ENCODE data around the gene TFAP2B.

TFAP2B gene

GRCh38 chr6:50825375-50826036 lies 6.8 kb downstream of the TFAP2B start:
- DNase-seq: no peak

DNA sequence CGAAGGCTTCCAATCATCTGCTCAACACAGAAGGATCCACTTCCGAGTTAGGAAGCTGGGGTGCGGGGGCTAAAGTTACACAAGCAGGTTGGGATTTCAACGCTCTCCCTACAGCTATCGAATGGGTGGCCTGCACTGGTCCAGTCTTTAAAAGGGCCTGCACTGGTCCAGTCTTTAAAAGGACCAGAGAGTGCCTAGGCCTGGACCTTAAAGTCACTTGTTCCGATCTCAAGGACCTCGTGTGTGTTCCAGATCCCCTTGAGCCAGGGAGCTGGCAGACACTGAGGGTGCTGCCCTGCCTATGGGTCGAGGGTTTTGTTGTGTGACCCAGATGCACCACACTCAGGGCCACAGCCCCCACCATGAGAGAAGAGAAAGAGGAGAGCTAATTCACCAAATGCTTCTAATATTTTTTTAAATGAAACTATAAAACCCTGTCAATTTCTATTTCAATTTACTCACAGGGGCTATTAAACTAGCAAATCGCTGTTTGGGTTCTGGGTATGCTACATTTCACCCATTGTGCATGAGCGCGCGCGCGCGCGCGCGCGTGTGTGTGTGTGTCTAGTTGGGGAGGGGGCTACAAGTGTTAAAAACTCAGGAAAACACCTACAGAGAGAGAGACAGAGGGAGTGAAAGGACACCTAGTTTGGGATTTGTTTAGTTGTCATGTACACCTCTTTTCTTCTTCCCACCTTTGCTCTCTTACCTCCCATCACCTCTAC lies 7.5 kb downstream of the TFAP2B start:
- no peak for DNase-seq

DNA sequence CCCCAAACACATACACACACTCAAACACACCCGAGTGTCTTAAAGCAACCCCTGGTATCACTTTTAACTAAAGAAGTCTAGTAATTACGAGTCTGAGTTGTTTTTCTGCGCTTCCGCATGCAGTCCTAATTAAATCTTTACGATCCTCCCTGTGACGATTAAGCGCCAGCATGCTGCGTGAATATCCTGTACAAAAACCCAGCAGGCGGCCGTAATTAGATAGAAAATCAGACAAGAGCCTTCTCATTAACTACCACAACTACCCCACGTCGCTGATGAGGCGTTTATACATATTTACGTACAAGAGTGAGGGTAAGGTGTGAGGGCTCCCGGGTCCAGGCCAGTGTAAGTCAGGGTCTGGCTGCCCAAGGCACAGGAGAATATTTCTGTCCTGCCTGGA lies 8.1 kb downstream of the TFAP2B start:
- no peak for DNase-seq

DNA sequence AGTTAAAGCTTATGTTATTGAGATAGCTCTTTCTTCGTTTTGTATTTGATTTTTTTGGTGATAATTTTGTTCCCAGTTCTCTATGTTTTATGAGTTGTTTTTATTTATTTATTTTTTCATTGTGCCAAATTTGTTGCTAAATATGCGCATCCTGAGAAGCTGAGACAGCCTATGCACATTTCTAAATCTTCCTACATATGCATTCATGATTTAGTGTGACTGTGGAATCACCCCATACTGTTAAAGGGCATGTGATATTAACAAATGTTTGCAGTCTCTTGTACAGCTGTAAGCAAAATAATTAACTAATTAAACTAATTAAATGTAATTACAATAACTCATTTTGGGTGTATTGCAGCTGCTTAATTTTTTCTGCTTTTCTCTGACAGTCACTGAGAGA lies 10.4 kb downstream of the TFAP2B start:
- DNase-seq: no peak

GRCh38 chr6:50829898-50830444 lies 11.3 kb downstream of the TFAP2B start:
- no peak for DNase-seq

- no peak for DNase-seq
Observed at GRCh38 chr6:50831186-50831585, 12.5 kb downstream of the TFAP2B start.

- no peak for DNase-seq
Observed at GRCh38 chr6:50832912-50833311, 14.2 kb downstream of the TFAP2B start.

DNA sequence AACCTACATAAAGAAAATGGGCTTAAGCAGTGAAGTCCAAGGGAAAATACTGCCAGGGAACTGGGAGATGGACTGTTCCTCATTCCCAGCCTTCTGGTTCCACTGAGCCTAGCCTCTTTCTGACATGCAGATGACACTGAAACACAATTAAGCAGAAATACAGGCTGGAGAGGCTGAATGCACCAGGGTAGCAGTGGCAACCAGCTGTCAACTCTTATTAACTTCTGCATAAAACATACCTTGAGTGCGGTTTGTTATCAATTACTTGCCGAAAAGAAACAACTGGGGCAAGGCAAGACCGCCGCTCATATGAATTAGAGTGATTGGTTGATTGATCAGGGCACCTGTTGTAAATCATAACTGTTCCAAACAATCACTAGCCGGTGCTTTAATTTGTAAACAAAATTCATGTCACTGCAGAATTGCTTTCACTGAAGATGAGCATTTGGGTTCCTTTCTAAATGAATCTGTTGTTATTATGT lies 16.3 kb downstream of the TFAP2B start:
- no peak for DNase-seq

- no peak for DNase-seq
Observed at GRCh38 chr6:50836231-50836630, 17.6 kb downstream of the TFAP2B start.

GRCh38 chr6:50837589-50838445 lies 19.1 kb downstream of the TFAP2B start:
- no peak for DNase-seq

DNA sequence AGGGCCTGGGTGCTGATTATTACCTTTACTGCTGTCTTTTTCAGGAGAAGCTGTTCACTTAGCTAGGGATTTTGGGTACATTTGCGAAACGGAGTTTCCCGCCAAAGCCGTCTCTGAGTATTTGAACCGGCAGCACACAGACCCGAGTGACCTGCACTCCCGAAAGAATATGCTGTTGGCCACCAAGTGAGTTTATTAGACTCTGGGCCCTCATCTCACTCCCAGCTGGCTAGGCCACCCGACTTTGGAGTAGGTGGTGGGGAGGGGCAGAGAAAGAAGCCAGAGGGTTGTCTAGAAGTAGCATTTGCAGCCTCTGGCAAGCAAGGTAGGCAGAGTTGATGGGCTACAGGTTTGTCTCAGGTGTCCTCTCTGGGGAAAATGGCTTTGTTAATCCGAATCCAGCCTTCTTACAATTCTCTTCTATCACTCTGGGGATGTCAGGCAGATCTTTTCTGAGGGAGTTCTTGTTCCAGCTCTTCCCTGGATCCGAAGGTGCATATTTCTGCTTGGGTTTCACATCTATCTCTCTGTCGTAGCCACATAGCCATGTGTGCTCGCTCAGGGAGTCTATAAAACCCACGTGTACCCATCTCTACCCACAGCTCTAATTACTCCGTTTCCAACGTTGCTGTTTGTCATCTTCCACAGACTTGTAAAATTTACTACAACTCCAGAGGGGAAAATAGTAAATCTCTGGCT lies 21.6 kb downstream of the TFAP2B start:
- no peak for DNase-seq

DNA sequence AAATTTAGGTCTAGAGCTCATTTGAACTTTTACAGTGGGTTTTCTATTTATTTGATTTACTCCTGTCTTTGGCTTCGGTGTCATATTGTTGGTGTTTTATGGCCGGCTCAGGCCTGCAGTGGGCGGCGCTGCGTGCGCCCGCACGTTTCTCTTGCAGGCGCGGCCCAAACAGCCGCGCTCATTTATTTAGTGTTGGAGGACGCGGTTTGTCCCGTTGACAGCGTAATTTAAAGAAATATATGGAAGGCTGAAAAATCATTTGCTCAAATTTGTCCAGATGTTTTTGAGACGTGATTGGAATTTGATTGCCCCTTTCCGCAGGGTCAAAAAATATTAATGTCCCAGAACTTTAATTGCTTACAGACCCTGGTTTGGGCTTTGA lies 22.1 kb downstream of the TFAP2B start:
- DNase-seq: no peak

GRCh38 chr6:50842446-50842845 lies 23.8 kb downstream of the TFAP2B start:
- DNase-seq: no peak

- DNase-seq: no peak
Observed at GRCh38 chr6:50842861-50843384, 24.3 kb downstream of the TFAP2B start.

GRCh38 chr6:50843842-50844241 lies 25.2 kb downstream of the TFAP2B start:
- no peak for DNase-seq

DNA sequence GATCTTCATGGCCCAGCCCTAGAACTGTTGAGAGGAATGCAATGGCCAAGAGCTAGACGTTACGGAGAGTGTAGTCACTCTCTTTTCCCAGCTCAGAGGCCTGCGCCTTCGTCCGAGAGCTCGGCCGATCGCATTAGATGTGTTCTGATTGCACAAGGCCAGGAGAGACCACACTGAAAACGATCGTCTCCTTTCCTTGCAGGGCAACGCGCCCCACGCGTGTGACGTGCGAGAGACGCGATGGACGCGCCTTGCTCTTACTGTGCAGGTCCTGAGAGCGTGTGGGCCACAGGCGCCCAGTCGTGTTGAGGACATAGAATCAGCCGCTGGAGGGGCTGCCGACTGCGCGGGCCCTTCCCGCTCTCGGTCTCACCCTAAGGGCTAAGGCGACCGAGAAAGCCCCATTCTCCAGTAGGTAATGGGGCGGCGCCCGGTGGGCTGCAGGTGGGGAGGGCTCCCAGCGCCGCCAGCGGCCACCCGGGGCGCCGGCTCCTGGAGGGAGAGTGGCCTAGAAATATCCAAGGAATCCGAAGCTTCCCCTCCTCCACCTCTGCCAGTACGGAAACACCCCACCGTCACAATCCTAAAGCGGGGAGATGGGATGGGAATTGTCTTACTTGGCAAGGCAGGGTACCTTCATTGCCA lies 26.9 kb downstream of the TFAP2B start:
- no peak for DNase-seq

- no peak for DNase-seq
Observed at GRCh38 chr6:50846144-50846851, 27.6 kb downstream of the TFAP2B start.

GRCh38 chr6:50846852-50847155 lies 28.1 kb downstream of the TFAP2B start:
- no peak for DNase-seq

GRCh38 chr6:50847890-50848594 lies 29.4 kb downstream of the TFAP2B start:
- no peak for DNase-seq

DNA sequence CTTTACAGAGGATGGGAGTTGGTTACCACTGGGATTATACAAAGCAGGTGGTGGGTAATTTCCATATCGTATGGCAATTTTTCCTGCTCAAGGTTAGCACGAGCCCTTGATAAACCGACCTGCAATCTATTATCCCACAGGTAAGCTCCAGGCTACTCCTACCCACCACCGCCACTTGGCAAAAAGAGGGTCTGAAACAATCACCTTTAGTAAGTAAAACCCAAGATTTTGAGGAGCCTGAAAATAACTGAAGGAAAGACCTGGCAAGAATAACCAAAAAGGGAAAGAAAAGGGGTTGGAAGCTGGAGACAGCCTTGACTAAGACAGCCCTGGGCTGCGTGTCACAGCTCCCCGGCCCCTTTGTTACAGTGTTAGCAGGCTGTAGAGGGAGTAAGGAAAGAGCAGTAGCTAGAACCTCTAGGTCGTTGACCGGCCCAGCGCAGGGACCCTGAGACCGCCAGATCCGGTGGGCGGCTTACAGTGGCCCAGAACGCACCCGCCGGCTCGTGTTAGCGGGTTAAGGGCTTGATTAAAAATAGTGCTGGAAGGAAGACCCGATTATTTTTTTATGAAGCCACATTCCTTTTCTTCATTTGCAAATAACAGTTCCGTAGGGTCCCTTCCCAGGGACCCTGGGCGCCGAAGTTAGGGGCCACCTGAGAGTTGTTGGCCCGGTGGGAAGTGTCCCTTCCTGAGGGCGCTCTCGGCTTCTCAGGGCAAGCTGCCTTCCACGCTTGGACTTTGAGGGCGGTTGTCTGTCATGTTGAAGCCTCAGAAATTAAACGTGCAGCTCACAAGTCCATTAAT lies 30.5 kb downstream of the TFAP2B start:
- DNase-seq: no peak
